Stimulated activated CD4-positive, alpha-beta T cell treated with anti-CD3 and anti-CD28 coated beads, Interleukin-4, amount 100 ng/mL, for 48 hours (primary cell): Measurements from ENCODE around the gene MALRD1.
"Not testable (repeated sequence)": the region's sequence is repeated elsewhere in the genome, so short reads cannot be mapped to it uniquely, and the experiment has no call there.

Source experiments
- DNase-seq, 2 donors: peaks; one replicate each; pipeline ENCODE4 v3.0.0-alpha.2; 2020; ENCODE audit warnings: low read depth in 2 of 2

The MALRD1 gene

GRCh38 chr10:19713159-19713558 is 664.6 kb downstream of the MALRD1 start:
- no peak for DNase-seq

- DNase-seq, result no peak
Observed at GRCh38 chr10:19713800-19714525, 665.4 kb downstream of the MALRD1 start.

- no peak for DNase-seq
Observed at GRCh38 chr10:19719284-19719683, 670.7 kb downstream of the MALRD1 start.

- no peak for DNase-seq
Observed at GRCh38 chr10:19724287-19724686, 675.7 kb downstream of the MALRD1 start.

- no peak for DNase-seq
Observed at GRCh38 chr10:19728376-19728775, 679.8 kb downstream of the MALRD1 start.

- no peak for DNase-seq
Observed at GRCh38 chr10:19728964-19729363, 680.4 kb downstream of the MALRD1 start.

- no peak for DNase-seq
Observed at GRCh38 chr10:19730167-19730906, 681.7 kb downstream of the MALRD1 start.

GRCh38 chr10:19730907-19731217 is 682.3 kb downstream of the MALRD1 start:
- no peak for DNase-seq

- no peak for DNase-seq
Observed at GRCh38 chr10:19731560-19731959, 683.0 kb downstream of the MALRD1 start.

- no peak for DNase-seq
Observed at GRCh38 chr10:19738440-19738839, 689.8 kb downstream of the MALRD1 start.

GRCh38 chr10:19739232-19739631 is 690.6 kb downstream of the MALRD1 start:
- DNase-seq, result not testable (repeated sequence)

- not testable (repeated sequence) for DNase-seq
Observed at GRCh38 chr10:19742144-19742543, 693.5 kb downstream of the MALRD1 start.

- no peak for DNase-seq
Observed at GRCh38 chr10:19745672-19746071, 697.1 kb downstream of the MALRD1 start.

- DNase-seq, result no peak
Observed at GRCh38 chr10:19749185-19749729, 700.7 kb downstream of the MALRD1 start.

- DNase-seq, result no peak
Observed at GRCh38 chr10:19750972-19751371, 702.4 kb downstream of the MALRD1 start.

- DNase-seq, result no peak
Observed at GRCh38 chr10:19756919-19757318, 708.3 kb downstream of the MALRD1 start.

GRCh38 chr10:19762026-19762425 is 713.4 kb downstream of the MALRD1 start:
- no peak for DNase-seq

GRCh38 chr10:19764111-19764510 is 715.5 kb downstream of the MALRD1 start:
- DNase-seq, result no peak

- no peak for DNase-seq
Observed at GRCh38 chr10:19767876-19768275, 719.3 kb downstream of the MALRD1 start.

GRCh38 chr10:19769826-19770225 is 721.2 kb downstream of the MALRD1 start:
- DNase-seq, result not testable (repeated sequence)

- no peak for DNase-seq
Observed at GRCh38 chr10:19772972-19773371, 724.4 kb downstream of the MALRD1 start.

GRCh38 chr10:19775296-19775695 is 726.7 kb downstream of the MALRD1 start:
- no peak for DNase-seq

GRCh38 chr10:19777806-19778205 is 729.2 kb downstream of the MALRD1 start:
- DNase-seq, result no peak
